GM21723 (cell line): ENCODE measurements around the gene DEK.

ENCODE experiments used
- ATAC-seq: cut with Tn5 transposase; IDR thresholded peaks from one replicate; pipeline ENCODE4 v1.9.1; 2021; ENCODE audit warnings: mild to moderate bottlenecking, moderate library complexity; ENCODE audit not compliant: unreplicated experiment

Gene DEK

GRCh38 chr6:18266523-18266912, 2.2 kb upstream of the DEK start:
- no peak for ATAC-seq

- no peak for ATAC-seq
Observed at GRCh38 chr6:18265787-18266522, 1.6 kb upstream of the DEK start.

- no peak for ATAC-seq
Observed at GRCh38 chr6:18264923-18265377, 620 bp upstream of the DEK start.

GRCh38 chr6:18263418-18264218, 712 bp downstream of the DEK start:
- ATAC-seq, result peak; percentile 5

- peak; percentile 66 for ATAC-seq
Observed at GRCh38 chr6:18262702-18263417, 1.5 kb downstream of the DEK start.

GRCh38 chr6:18261877-18262276, 2.5 kb downstream of the DEK start:
- ATAC-seq, result no peak

- peak; percentile 41 for ATAC-seq
Observed at GRCh38 chr6:18260448-18261106, 3.8 kb downstream of the DEK start.

- ATAC-seq, result no peak
Observed at GRCh38 chr6:18259675-18260447, 4.5 kb downstream of the DEK start.

- ATAC-seq, result no peak
Observed at GRCh38 chr6:18254793-18255192, 9.5 kb downstream of the DEK start.

- ATAC-seq, result no peak
Observed at GRCh38 chr6:18253635-18254034, 10.7 kb downstream of the DEK start.

GRCh38 chr6:18249271-18249670, 15.1 kb downstream of the DEK start:
- ATAC-seq, result no peak

- no peak for ATAC-seq
Observed at GRCh38 chr6:18248698-18249097, 15.6 kb downstream of the DEK start.

GRCh38 chr6:18247002-18247401, 17.3 kb downstream of the DEK start:
- no peak for ATAC-seq

GRCh38 chr6:18246205-18246604, 18.1 kb downstream of the DEK start:
- no peak for ATAC-seq

GRCh38 chr6:18245642-18246041, 18.7 kb downstream of the DEK start:
- no peak for ATAC-seq

- ATAC-seq, result no peak
Observed at GRCh38 chr6:18245079-18245478, 19.3 kb downstream of the DEK start.

GRCh38 chr6:18244251-18244650, 20.1 kb downstream of the DEK start:
- no peak for ATAC-seq

- ATAC-seq, result no peak
Observed at GRCh38 chr6:18243302-18243893, 20.9 kb downstream of the DEK start.

- no peak for ATAC-seq
Observed at GRCh38 chr6:18242062-18242851, 22.1 kb downstream of the DEK start.
